Activated naive CD4-positive, alpha-beta T cell treated with anti-CD3 and anti-CD28 coated beads, Interleukin-2, amount 50 U/mL, for 72 hours (primary cell): ENCODE measurements around the gene PIP4K2B. TPM values are rescaled to one million over a fixed set of nuclear protein-coding genes. Genes with fewer than 3 reads are reported as not detected.

Source experiments
- ATAC-seq, 2 donors: fragments of 150-1000 bp; cut with Tn5 transposase; 2 replicates each; pipeline ENCODE4 v1.10.0; 2021; ENCODE audit warnings: mild to moderate bottlenecking in 2 of 2, moderate library complexity in 2 of 2
- DNase-seq, 2 donors: peaks; one replicate each; pipeline ENCODE4 v3.0.0; 2021 to 2022; ENCODE audit warnings: low spot score in 2 of 2
- H3K27ac Mint-ChIP-seq, 2 donors: one replicate each; pipeline ENCODE4 v1.8.0; 2022; ENCODE audit warnings: mild to moderate bottlenecking in 2 of 2, mixed read lengths in 2 of 2
- H3K36me3 Mint-ChIP-seq, 2 donors: one replicate each; pipeline ENCODE4 v1.8.0; 2022; ENCODE audit warnings: mixed read lengths in 2 of 2
- H3K9me3 Mint-ChIP-seq, 2 donors: one replicate each; pipeline ENCODE4 v1.8.0; 2022; ENCODE audit warnings: mixed read lengths in 2 of 2
- total RNA-seq, 2 donors: library from RNA; stranded (reverse); gene quantifications; one replicate each; pipeline ENCODE4 v1.2.3, GENCODE V29; 2022

The PIP4K2B gene
- total RNA-seq, 2 donors from 2014 or later: 38.4 to 45.5 TPM

DNA sequence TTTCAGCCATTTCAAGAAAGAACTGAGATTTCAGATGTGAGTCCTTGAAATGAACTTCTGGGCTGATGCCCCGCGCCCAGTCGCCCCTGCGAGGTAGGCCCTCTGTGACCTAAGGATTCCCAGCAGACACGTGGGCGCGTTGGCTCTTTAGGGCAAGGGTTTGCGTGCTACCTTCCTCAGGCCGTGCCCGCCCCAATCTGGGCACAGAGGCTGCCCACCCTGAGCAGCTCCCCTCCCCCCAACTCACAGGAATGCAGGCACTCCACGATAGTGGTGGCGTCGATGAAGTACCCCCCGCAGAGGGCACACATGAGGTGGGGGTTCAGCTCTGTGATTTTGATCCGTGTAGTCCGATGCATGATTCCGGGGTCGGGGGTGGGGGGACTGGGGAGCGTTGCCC lies 59.3 kb downstream of the PIP4K2B start:
- DNase-seq (no peak), ATAC-seq (no peak)
- H3K36me3 Mint-ChIP-seq: no peaks in the 10 kb centered on the region
- no peaks in the 10 kb centered on the region for H3K9me3 Mint-ChIP-seq
- no peak overlapping the region for H3K27ac Mint-ChIP-seq

DNA sequence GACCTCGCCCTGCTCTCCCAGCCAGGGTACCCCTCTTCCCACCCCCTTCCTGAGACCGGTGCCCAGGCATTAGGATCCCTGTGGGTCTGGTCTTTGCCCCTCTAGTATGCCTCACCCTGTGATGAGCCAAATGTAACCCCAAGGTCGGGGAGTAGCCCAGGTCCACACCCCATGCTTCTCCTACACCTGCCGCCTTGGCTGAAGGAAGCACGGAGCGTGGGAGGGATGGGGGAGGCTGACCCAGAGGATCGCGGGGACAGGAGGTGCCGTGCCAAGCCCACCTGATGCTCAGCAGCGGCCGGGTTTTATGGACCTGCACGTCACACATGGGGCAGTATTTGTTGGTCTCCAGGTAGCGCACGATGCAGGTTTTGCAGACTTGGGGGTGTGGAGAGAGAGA lies 60.1 kb downstream of the PIP4K2B start:
- no peak overlapping the region for H3K27ac Mint-ChIP-seq
- DNase-seq (no peak), ATAC-seq (no peak)
- no peaks in the 10 kb centered on the region for H3K36me3 Mint-ChIP-seq
- H3K9me3 Mint-ChIP-seq: no peaks in the 10 kb centered on the region

DNA sequence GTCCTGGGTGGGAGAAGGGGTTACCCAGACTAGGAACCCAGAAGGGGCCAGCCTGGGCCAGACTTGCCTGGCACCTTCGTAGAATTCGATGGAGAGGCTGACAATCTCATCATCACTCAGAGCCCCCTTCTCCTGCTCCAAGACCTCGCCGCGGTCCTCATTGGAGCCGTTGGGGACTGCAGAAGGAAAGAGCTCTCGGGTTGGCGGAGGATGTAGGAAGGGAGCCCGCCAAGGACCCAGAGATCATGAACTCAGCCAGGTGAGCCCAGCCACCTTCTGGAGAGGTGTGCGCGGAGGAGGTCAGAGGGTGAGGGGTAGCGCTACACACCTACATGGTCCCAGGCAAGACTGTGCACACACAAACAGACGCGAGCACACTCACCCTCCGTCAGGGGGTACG lies 60.7 kb downstream of the PIP4K2B start:
- DNase-seq: no peak
- Mint-ChIP-seq H3K27ac (peak overlapping the region; percentile 40 to 74), H3K9me3 (no peaks in the 10 kb centered on the region), H3K36me3 (no peaks in the 10 kb centered on the region)
- ATAC-seq: no peak

DNA sequence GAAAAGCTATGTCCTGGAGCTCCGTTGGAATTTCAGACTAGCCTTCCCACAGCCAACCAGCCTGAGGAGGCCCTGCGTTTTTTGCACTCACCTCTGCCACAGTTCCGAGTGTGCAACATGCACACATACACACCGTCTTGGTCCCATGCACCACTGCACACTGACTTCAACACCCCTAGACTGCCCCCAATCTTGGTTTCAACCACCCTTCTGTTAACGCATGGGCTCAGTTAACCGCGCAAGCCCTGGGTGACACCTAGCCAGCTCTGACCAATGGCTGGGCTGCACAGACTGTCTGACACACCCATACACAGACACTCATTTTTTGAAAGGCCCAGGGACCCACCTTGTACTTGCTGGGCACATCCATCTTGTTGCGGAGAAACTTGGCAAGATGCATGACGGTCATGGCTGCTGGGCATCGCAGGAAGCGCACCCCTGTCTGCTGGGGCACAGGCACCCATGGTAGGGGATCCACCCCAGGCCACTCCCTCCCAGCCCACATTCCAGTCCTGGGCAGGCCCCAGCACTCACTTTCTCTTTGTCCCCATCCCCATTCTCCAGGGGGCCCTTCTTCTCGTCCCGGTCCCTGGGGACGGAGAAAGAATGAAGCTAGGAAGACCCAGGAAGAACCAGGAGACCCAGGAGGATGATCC lies 61.2 kb downstream of the PIP4K2B start:
- DNase-seq (no peak), ATAC-seq (no peak)
- H3K36me3 Mint-ChIP-seq: no peaks in the 10 kb centered on the region
- H3K27ac Mint-ChIP-seq: peak overlapping the region; percentile 32 to 40
- no peaks in the 10 kb centered on the region for H3K9me3 Mint-ChIP-seq

DNA sequence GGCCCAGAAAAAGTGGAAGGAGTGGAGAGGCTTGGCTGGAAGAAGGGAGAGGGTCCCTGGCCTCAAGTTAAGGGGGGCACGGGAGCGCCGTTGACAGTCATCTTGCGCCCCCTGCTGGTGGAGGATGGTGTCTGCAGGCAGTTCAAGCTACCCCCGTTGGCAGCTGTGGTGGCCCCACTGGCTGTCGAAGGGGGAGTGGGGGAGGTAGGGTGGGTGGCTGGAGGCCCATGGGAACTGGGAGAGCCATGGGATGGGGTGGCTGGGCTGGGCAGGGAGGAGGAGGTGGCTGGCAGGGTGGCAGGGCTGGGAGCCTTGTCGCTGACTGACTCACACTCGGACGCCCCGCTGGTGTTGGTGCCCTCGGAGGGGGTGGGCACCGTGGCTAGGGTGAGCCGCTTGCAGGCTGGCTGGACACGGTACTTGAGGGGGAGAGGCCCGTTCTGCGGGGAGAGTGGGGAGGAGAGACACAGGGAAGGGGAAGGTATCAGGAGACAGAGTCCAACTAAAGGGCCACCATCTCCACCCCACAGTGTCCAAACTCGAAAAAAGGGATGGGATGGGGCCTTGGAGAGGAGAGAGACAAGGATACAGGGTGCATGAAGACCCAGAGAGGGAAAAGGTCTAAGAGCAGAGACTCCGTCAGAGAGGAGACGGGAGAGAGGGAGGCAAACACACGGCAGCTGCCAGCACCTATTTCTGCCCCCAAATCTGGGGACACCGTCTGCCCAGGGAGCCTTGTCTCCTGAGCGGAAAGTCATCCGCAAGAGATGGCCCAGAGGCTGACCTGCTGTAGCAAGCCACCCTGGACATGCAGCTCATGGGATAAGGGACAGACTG lies 64.0 kb downstream of the PIP4K2B start:
- peak overlapping the region in 1 of 2 donors; percentile 74 for H3K27ac Mint-ChIP-seq
- peak; percentile 19 to 21 for ATAC-seq
- H3K36me3 Mint-ChIP-seq: peaks cover 10 to 11% of the 10 kb centered on the region in 2 donors
- no peaks in the 10 kb centered on the region for H3K9me3 Mint-ChIP-seq
- DNase-seq: peak in 1 of 2 donors; percentile 83

DNA sequence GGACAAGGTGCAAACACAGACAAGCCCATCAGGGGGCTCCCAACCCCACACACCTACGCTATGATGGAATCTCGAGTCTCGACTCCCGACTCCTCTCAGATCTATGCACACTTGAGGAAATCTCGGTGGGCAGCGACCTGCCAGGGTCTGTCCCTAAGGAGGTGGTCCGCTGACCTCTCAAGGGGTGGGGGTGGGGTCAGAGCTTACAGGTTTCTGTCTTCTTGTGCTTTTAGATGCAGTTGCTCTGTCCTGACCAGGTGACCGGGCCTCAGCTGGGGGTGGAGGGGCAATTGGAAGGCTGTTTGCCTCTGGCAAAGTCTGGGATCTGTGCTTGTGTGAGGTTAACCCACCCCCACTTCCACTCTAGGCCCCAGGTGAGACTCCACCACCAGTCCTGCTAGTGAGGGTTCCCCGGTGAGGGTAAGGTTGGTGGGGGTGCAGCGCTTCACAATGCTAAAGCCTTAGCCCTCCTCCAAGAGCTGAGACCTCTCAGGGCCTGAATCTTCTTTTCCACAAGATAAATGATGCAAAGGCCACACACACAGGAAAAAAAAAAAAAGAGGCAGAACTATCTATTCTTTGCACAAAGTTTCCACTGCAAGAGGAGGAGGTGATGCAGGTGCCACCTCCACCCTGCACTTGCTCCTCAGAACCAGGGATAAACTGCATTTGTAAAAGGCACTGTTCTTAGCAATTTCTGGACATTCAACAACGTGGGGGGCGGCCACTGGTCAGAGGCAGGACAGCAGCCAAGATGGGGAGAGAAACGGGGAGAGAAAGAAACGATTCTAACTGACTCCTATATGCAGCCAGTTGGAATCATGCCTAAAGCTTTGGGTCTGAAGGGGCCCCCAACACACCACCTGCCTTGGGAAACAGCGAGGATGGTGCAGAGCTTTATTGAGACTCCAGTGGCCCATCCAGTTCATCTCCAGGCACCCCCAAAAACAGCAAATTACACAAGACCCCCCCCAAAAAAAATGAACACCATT lies 65.1 kb downstream of the PIP4K2B start:
- peaks cover 10 to 12% of the 10 kb centered on the region in 2 donors for H3K36me3 Mint-ChIP-seq
- H3K27ac Mint-ChIP-seq: peak overlapping the region; percentile 51 to 89
- no peaks in the 10 kb centered on the region for H3K9me3 Mint-ChIP-seq
- ATAC-seq (no peak), DNase-seq (no peak)

DNA sequence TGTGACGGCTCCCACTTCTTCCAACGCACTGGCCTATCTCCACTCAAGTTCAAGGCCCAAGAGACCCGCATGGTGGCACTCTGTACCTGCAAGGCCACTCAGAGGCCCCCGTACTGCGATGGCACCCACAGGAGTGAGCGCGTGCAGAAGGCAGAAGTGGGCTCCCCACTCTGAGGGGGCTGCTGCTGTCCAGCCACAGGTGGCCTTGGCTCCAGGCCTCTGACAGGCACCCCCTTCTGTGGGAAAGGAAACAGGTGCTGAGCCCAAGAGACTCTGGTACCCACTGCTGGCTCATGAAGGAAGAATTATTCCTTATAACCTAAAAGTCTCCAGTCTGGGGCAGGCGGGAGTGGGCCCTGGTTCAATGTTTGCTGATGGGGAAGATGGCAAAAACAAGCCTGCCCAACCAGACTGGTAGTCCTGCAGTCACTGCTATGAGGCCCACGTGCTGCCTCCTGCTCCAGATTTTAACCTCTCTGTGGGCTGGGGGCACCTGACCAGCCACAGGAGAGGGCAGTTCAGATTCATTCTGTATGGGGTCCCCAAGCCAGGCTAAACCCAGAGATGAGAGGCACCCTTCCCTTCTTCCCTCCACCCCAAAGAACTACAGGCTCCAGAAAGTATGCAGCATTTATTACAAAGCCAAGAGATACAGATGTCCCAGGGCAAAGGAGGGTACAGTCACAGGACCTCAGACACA lies 65.9 kb downstream of the PIP4K2B start:
- Mint-ChIP-seq H3K9me3 (no peaks in the 10 kb centered on the region), H3K27ac (peak overlapping the region; percentile 6 to 89), H3K36me3 (peaks cover 10 to 13% of the 10 kb centered on the region in 2 donors)
- no peak for ATAC-seq
- DNase-seq: no peak

DNA sequence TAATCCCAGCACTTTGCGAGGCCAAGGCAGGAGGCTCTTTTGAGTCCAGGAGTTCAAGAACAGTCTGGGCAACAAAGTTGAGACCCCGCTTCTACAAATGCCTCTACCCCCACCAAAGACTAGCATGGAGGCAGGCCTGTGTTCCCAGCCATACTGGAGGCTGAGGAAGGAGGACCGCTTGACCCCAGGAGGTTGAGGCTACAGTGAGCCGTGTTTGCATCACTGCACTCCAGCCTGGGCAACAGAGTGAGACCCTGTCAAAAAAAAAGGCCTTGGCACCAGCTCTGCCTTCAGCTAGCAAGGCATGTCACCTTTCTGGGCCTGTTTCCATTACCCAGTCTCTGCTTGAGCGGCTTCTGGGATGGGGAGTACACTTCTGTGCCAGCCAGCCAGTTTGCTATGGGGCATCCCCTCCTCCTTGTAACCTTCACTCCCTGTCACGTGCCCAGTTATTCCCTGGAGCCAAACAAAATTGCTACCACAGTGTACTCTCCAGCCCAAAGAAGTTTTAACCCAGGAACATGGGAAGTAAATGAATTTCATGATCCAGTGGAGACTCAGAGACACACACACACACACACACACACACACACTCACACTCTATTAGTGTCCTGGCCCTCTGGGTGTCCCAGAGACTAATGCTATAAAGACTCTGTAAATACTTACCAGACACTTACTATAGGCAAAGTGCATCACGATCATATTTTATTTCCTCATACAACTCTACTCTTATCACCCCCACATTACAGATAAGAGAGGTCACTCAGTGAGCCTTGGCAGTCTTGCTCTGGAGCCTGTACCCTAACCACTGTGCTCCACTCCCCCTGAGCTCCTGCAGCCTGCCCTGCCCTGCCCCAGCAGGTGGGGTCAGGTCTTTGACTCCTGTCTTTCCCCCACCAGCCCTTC lies 66.7 kb downstream of the PIP4K2B start:
- no peak for ATAC-seq
- no peak for DNase-seq
- H3K36me3 Mint-ChIP-seq: peaks cover 10 to 21% of the 10 kb centered on the region in 2 donors
- H3K27ac Mint-ChIP-seq: peak overlapping the region; percentile 6 to 89
- H3K9me3 Mint-ChIP-seq: peaks cover 0 to 6% of the 10 kb centered on the region in 2 donors

DNA sequence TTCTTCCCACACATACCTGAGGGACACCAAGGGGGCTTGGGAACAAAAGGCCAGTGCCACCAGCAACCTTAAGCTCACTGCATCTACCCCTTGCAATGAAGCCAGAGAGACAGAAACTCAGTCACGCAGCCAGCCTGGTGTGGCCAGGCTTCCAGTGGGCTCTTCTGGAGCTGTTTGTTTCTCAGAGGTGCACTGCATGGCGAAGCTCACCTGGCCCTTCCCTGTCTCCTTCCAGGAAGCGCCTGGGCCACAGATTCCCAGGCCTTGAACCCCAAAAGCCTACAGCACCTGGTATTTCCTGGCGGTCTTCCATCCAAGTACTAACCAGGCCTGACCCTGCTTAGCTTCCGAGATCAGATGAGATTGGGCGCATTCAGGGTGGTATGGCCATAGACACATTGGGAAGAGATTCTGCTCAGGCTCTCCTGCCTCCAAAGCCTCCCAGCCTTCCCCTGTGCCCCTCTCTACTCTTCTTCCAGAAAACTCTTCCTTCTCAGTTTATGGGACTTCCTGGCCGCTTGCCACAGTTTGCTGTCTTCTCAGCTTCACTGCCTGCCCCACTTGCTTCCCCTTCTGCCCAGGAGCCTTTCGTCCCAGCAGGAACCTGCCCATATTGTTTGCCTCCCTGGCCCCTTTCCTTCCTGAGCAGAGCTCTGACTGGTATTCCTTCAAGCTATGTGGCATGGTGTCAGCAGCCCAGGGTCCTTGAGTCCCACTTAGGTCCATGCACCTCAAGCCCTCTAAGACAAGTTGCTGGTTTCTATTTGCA lies 67.6 kb downstream of the PIP4K2B start:
- no peak for DNase-seq
- ATAC-seq: no peak
- Mint-ChIP-seq H3K36me3 (peaks cover 10 to 21% of the 10 kb centered on the region in 2 donors), H3K27ac (peak overlapping the region; percentile 58 to 89), H3K9me3 (peaks cover 0 to 6% of the 10 kb centered on the region in 2 donors)

DNA sequence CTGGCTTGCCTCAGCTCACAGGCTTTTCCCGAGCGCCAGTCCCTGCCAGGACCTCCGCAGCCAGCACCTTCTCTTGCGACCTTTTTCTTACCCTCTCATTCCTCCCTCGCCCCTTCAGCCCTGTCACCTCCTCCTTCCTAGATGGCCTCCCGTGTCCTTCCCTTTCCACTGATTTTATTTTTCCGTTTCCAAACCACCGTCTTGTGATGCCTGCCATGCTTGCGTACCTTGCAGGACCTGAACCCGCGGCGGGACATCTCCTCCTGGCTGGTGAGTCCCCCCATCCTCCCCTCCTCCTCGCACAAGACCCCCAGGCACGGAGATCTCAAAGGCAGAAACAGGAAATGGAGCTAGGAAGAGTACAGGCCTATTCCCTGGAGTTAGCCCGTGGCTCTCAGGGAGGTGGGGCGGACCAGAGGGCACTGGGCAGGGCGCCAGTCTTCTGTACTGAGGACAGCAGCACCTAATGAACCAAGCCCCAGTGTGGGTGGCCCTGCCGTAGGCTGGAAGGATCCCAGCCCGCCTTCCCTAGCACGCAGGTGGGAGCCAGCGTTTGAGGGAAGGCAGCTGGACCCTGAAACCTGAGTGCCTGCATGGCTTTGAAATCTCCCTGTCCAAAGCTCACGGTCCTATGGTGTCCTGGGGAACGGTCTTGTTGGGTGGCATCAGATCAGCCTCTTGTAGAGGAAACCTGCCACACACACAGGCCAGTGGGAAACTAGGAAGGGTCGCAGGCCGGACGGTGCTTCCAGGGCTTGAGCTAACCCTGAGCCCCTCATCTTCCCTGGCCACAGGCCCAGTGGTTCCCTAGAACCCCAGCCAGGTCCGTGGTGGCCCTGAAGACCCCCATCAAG lies 68.6 kb downstream of the PIP4K2B start:
- no peak for DNase-seq
- peaks cover 0 to 6% of the 10 kb centered on the region in 2 donors for H3K9me3 Mint-ChIP-seq
- H3K36me3 Mint-ChIP-seq: peaks cover 10 to 21% of the 10 kb centered on the region in 2 donors

DNA sequence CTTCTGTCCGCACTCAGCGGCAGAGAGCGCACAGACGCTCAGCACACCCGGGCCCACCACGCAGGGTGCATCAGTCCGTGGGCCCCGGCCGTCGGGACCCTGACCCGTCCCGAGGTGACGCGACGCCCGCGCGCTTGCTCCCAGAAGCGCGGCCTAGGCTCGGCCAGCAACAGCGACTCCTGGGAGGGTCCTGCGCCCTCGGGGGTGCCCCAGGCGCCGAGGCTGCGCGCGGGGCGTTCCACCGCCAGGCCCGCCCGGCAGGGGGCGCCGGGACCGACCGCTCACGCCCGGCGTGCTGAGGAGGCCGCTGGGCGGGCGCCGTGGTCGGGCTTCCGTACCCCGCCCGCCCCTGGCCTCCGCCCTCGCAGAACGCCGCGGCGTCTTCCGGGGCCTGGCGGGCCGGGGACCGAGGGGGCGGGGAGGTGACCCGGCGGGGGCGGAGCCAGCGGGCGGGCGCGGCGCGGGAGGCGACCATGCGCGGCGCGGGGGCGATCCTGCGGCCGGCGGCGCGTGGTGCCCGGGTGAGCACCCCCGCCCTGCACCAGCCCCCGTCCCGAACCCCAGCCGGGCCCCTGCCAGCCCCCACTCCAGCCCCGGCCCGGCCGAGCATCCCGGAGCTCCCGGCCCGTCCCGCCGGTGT lies 69.3 kb downstream of the PIP4K2B start, which contains the start of gene CISD3:
CISD3 (plus strand) TSS at position 456 of the 640 bp plus-strand sequence; CDS start at position 474, 18 bp downstream.
- ATAC-seq: peak; percentile 76 to 83
- Mint-ChIP-seq H3K9me3 (peaks cover 0 to 6% of the 10 kb centered on the region in 2 donors), H3K27ac (peak within 1 kb of the TSS; percentile 89 to 95), H3K36me3 (peaks cover 10 to 21% of the 10 kb centered on the region in 2 donors)
- DNase-seq: peak; percentile 89 to 94

More for the DNA sequence above, 68.6 kb downstream of the PIP4K2B start:
- H3K27ac Mint-ChIP-seq: peak overlapping the region; percentile 89 to 95
- no peak for ATAC-seq

DNA sequence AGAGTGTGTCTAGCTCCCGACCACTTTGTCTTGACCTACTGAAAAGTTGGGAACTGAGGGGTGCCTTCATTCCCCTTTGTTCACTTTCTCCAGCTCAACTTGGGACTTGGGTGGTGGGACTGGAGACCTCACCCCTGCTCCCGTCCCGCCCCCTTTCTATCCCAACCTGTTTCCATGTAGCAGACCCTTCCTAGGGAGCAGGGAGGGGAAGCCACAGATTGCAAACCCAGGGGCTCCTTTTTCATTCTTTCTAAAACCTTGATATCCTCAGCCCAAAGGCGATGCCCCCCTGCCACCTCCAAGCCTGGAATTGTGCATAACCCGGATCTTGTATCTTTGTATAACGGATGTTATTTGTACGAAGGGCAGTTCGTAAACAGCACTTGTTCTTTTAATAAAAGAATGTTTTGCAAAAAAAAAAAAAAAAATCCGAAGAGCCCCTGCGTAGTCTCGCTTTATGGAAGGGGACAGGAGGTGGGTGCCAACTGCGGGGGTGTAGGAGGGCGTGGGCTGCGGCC lies 69.9 kb downstream of the PIP4K2B start:
- peaks cover 10 to 21% of the 10 kb centered on the region in 2 donors for H3K36me3 Mint-ChIP-seq

DNA sequence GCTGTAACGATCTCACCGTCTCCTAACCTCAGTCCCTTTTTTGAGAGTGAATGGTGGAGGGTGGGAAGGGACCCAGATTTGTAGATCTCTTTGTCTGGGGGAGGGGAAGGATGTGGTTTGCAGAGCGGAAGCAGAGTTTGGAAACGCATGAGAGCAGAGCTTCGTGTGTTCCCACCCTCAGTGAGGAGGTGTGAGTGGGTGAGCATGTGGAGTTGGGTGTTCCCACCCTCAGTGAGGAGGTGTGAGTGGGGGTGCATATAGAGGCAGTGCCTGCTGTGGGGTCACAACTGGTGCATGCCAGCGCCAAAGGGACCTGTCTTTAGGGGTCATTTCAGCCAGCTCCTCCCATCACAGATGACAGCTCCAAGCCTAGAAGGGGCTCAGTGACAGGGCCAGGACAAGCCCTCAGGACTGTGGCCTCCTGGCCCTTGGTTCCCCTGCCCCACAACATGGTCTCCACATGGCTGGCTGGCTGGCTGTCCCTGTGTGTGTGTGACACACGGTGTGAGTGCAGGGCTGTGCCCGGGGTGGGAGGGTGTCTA lies 71.0 kb downstream of the PIP4K2B start:
- peak in 1 of 2 donors; percentile 28 for DNase-seq
- Mint-ChIP-seq H3K36me3 (peaks cover 10 to 21% of the 10 kb centered on the region in 2 donors), H3K27ac (peak overlapping the region; percentile 62 to 98), H3K9me3 (peaks cover 0 to 6% of the 10 kb centered on the region in 2 donors)
- peak; percentile 2 to 3 for ATAC-seq

More for the DNA sequence above, 69.9 kb downstream of the PIP4K2B start:
- no peak for ATAC-seq
- DNase-seq: no peak
- H3K9me3 Mint-ChIP-seq: peaks cover 0 to 6% of the 10 kb centered on the region in 2 donors
- H3K27ac Mint-ChIP-seq: peak overlapping the region; percentile 62 to 93
